ENCODE results near the gene RAB43. TPM values are rescaled to one million over a fixed set of nuclear protein-coding genes. Genes with fewer than 3 reads are reported as not detected.

RAB43 gene
- polyA plus RNA-seq, 2 of the 4 experiments (the other 2 are of a cell fraction) = 1.6 to 2.9 TPM

GRCh38 chr3:129077222-129077621, 44.4 kb downstream of the RAB43 start:
- no peak for FAIRE-seq

DNA sequence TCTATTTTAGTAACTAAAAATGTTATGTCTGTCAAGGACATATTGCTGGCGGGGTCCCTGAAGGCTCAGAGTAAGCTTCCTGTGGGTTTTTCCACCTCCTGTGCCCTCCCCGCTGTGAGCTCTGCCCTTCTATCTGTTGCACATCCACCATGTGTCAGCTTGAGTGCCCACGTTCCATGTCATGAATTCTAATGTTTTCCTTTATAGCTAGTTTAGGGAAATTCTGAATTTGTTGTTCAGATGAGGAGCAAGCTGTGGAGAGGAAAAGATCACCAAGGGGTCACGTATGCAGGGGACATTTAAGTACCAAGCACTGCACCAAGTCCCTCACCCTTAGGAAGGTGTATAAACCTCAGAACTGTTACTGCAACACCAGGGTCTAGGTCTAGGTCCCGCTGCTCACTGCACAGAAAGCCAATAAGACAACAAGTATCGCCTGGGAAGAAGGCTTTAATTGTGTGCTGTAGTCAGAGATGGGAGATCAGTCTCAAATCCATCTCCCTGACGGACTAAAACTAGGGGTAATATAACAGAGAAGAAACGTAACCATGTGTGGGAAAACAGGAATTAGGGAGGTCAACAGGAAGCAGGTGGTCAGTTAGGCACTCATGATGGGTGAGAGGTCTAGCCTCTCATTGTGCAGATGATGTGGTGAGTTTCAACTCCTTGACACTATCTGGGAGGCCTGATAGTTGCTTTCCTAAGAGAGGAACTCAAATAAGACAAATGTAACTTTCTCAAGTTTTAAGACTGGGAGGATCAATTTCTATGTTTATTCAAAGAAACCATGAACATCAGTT, 51.3 kb downstream of the RAB43 start:
- POLR2A ChIA-PET = interaction anchor here (1.0 kb wide), 1 partner anchor 91 kb away, joined by 3 read pairs; no protein-coding TSS in a partner anchor
- CTCF ChIA-PET = interaction anchor here (0.6 to 2.6 kb wide), 3 partner anchors 12 to 152 kb away, joined by 3 to 16 read pairs (median 7); no protein-coding TSS in a partner anchor
- H3K4me1 ChIP-seq = no peaks in the 10 kb centered on the region
- no peak overlapping the region for H3K27ac ChIP-seq
- no peak overlapping the region for H3K4me3 ChIP-seq
- DNase-seq (ENCODE audit: low read depth in 1 of 2, low spot score in 1 of 2) (no peak), ATAC-seq (no peak), FAIRE-seq (no peak)
- H3K4me2 ChIP-seq = no peak overlapping the region
- TF ChIP-seq SMC3 (IDR thresholded peaks at IDR 0.05) = no peak
- TF ChIP-seq, protein P1, sequence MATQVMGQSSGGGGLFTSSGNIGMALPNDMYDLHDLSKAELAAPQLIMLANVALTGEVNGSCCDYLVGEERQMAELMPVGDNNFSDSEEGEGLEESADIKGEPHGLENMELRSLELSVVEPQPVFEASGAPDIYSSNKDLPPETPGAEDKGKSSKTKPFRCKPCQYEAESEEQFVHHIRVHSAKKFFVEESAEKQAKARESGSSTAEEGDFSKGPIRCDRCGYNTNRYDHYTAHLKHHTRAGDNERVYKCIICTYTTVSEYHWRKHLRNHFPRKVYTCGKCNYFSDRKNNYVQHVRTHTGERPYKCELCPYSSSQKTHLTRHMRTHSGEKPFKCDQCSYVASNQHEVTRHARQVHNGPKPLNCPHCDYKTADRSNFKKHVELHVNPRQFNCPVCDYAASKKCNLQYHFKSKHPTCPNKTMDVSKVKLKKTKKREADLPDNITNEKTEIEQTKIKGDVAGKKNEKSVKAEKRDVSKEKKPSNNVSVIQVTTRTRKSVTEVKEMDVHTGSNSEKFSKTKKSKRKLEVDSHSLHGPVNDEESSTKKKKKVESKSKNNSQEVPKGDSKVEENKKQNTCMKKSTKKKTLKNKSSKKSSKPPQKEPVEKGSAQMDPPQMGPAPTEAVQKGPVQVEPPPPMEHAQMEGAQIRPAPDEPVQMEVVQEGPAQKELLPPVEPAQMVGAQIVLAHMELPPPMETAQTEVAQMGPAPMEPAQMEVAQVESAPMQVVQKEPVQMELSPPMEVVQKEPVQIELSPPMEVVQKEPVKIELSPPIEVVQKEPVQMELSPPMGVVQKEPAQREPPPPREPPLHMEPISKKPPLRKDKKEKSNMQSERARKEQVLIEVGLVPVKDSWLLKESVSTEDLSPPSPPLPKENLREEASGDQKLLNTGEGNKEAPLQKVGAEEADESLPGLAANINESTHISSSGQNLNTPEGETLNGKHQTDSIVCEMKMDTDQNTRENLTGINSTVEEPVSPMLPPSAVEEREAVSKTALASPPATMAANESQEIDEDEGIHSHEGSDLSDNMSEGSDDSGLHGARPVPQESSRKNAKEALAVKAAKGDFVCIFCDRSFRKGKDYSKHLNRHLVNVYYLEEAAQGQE (IDR thresholded peaks at IDR 0.05) = no peak
- TF ChIP-seq BHLHE40 (IDR thresholded peaks at IDR 0.05; ENCODE audit: low read depth, low read length) = no peak
- no peak for TF ChIP-seq SREBF2 (IDR thresholded peaks at IDR 0.05)
- no peak for TF ChIP-seq RARB (CRISPR knock-in tag; IDR thresholded peaks at IDR 0.05)
- TF ChIP-seq CBX2 (IDR thresholded peaks at IDR 0.05; ENCODE audit: borderline replicate concordance, low read depth) = no peak
- no peak for TF ChIP-seq HEYL (CRISPR knock-in tag; IDR thresholded peaks at IDR 0.05)
- no peak for TF ChIP-seq HOXB13 (CRISPR knock-in tag; IDR thresholded peaks at IDR 0.05; ENCODE audit: low read depth)
- no peak for TF ChIP-seq ZFP36 (IDR thresholded peaks at IDR 0.05; ENCODE audit: borderline replicate concordance, partially characterized antibody)
- no peak for TF ChIP-seq CHD4 (IDR thresholded peaks at IDR 0.05; ENCODE audit: borderline replicate concordance)
- no peak for TF ChIP-seq EP300 (IDR thresholded peaks at IDR 0.05)
- TF ChIP-seq ZC3H11A (IDR thresholded peaks at IDR 0.05) = no peak
- no peak for TF ChIP-seq PHF8 (IDR thresholded peaks at IDR 0.05; ENCODE audit: borderline replicate concordance, low read depth)
- no peak for TF ChIP-seq MAZ (IDR thresholded peaks at IDR 0.05; ENCODE audit: borderline replicate concordance, low read depth, low read length)
- no peak for TF ChIP-seq FOXS1 (CRISPR knock-in tag; IDR thresholded peaks at IDR 0.05)
- TF ChIP-seq CEBPB (IDR thresholded peaks at IDR 0.05) = no peak
- no peak for TF ChIP-seq ZSCAN20 (CRISPR knock-in tag; IDR thresholded peaks at IDR 0.05)
- no peak for TF ChIP-seq HOXB5 (CRISPR knock-in tag; IDR thresholded peaks at IDR 0.05)
- TF ChIP-seq HOXA7 (CRISPR knock-in tag; IDR thresholded peaks at IDR 0.05) = no peak
- no peaks in the 10 kb centered on the region for H3K9me3 ChIP-seq
- WGBS (ENCODE audit: missing lambda C conversion rate) = 52% methylated on average over 8 of the region's 8 CpGs

More at GRCh38 chr3:129077222-129077621, 44.4 kb downstream of the RAB43 start:
- H3K4me2 ChIP-seq = no peak overlapping the region
- ChIA-PET POLR2A (no interaction called here), CTCF (no interaction called here)
- DNase-seq (ENCODE audit: low read depth in 1 of 2, low spot score in 1 of 2) = peak in 1 of 2 experiments; percentile 13
- WGBS (ENCODE audit: missing lambda C conversion rate) = 59% methylated on average over 7 of the region's 7 CpGs
- ATAC-seq = no peak
- H3K4me1 ChIP-seq = no peaks in the 10 kb centered on the region
- H3K4me3 ChIP-seq = no peak overlapping the region
- no peak overlapping the region for H3K27ac ChIP-seq
- TF ChIP-seq BCL3 (IDR thresholded peaks at IDR 0.05) (no peak), ESRRA (IDR thresholded peaks at IDR 0.05; ENCODE audit: borderline replicate concordance, low read length) (no peak), USF2 (IDR thresholded peaks at IDR 0.05) (no peak), FOSB (CRISPR knock-in tag; IDR thresholded peaks at IDR 0.05) (no peak)
- no peaks in the 10 kb centered on the region for H3K9me3 ChIP-seq
